HG03571 (cell line): ENCODE data around the gene PKN1.
A peak's percentile ranks its signal among the peaks of the same experiment; 100 is the strongest.
"Not testable (repeated sequence)": the region's sequence is repeated elsewhere in the genome, so short reads cannot be mapped to it uniquely, and the experiment has no call there.

Experiments used
- ATAC-seq: cut with Tn5 transposase; IDR thresholded peaks from one replicate; pipeline ENCODE4 v1.9.1; 2021; ENCODE audit not compliant: unreplicated experiment

Gene PKN1

DNA sequence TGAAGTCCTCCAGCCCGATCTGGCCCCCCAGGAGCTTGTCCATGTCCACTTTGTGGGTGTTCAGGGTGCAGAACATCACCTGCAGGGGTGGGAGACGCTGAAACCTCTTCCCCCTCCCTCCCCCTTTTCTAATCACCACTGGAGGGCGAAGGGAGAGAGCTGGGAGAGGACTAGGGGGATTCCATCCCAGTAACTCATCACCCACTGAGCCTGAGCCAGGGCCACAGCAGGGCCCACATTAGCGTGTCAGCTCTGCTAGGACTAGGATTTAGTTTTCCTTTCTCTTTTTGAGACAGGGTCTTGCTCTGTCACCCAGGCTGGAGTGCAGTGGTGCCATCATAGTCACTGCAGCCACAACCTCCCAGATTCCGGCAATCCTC lies 47.6 kb downstream of the PKN1 start:
- ATAC-seq: no peak

DNA sequence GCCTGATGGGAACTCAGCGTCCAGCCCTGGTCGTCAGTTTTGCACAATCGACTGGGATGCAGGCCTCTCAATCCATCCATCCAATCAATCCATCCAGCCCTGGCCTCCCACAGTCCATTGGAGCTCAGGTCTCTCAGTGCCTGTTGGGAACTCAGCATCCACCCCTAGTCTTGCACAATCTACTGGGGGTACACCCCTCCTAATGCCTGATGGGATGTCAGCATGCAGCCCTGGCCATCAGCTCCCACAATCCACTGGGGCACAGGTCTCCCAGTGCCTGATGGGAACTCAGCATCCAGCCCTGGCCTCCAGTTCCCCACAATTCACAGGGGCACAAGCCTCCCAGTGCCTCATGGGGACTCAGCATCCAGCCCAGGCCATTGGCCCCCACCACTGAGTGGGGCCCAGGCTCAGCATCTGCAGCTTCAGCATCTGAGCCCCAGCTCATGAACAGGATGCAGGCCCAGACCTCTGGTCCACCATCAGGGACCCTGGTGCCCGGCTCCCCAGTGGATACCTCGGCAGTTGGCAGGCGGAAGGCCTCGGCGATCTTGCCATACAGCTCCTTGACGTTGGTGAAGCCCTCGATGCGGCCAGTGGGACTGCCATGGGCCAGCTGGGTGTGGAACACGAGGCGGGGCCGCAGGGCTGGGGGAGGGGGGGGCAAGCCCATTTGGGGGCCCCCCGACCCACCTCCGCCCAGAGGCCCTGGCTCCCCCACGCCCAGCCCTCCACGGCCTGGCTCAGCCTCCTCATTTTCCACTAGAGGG lies 49.3 kb downstream of the PKN1 start:
- no peak for ATAC-seq

DNA sequence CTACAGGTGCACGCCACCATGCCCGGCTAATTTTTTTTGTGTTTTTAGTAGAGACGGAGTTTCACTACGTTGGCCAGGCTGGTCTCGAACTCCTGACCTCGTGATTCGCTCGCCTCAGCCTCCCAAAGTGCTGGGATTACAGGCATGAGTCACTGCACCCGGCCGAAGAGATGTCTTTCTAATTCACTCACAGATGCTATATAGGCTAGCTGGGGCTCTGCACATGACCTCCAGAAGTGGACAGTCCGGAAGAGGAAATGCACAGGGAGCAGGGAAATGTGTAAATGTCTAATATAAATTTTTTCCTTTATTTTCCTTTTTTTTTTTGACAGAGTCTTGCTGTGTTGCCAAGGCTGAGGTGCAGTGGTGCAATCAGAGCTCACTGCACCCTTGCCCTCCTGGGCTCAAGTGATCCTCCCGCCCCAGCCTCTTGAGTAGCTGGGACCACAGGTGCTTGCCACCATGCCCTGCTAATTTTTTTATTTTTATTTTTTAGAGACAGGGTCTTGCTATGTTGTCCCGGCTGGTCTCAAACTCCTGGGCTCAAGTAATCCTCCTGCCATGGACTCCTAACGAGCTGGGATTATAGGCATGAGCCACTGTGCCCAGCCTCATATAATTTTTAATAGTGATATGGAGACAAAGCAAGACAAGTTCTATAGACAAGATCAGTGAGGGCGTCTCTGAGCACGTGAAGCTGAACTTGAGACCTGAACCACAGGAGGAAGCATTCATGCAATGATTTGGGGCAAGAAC lies 54.4 kb downstream of the PKN1 start:
- ATAC-seq: no peak

- no peak for ATAC-seq
Measured at GRCh38 chr19:14492756-14493337, 59.7 kb downstream of the PKN1 start.

DNA sequence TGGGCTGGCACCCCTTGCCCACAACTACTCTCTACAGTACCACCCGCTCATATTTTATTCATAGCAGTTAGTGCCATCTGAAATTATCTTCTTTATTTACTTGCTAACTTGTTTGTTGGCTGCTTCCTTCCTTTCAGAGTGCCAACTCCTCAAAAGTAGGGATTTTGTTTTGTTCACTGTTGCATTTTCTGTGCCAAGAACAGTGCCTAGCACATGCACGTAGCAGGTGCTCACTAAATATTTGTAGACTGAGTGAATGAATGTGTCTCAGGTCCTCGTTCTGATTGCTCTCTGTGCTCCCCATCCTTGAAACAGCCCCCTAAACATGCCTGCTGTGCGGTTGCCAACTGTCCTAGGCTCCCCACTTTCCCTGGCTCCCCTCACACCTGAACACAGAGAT lies 61.3 kb downstream of the PKN1 start:
- no peak for ATAC-seq

DNA sequence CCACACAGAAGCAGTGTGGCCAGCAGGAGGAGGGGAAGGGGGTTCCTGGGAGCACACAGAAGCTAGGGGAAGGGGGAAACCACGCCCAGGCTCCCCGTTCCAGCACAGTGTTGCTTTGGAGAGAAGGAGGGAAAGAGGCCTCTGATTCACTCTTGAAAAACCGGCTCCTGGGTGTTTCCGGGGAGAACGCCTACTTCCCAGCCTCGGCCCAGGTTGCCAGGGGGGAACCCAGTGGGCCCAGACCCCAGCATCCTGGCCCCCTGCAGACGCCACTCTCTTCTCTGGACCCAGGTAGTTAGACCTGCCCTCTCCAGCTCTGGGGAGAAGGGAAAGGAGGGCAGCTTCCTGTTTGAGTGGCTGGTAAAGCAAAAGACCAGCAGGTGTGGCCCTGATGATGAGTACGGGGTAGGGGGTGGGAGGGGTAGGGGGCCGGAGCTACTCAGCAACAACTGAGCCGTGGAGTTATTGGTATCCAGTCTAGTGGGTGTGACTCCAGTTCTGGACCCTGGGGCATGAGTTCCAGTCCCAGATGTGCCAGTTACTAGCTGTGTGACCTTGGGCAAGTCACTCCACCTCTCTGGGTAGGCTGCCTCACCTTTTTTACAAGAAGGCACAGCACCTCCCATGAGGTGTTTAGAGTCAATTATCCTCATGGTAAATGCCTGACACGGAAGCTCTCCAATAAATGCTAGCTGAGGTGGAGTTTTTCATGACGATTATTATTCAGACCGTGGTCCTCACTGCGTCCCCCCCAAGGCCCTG lies 62.0 kb downstream of the PKN1 start:
- no peak for ATAC-seq

- ATAC-seq: no peak
Measured at GRCh38 chr19:14495672-14496028, 62.5 kb downstream of the PKN1 start.

GRCh38 chr19:14496029-14496833 lies 63.1 kb downstream of the PKN1 start, which contains the start of gene GIPC1:
TSS of gene GIPC1 (minus strand) at chr19:14496127. CDS start at chr19:14482976, 13,151 bp downstream.
- peak; percentile 62 for ATAC-seq

GRCh38 chr19:14496834-14497227 lies 63.7 kb downstream of the PKN1 start:
- ATAC-seq: no peak

GRCh38 chr19:14497228-14497921 lies 64.3 kb downstream of the PKN1 start:
- ATAC-seq: no peak

- ATAC-seq: no peak
Measured at GRCh38 chr19:14502334-14503092, 69.4 kb downstream of the PKN1 start.

DNA sequence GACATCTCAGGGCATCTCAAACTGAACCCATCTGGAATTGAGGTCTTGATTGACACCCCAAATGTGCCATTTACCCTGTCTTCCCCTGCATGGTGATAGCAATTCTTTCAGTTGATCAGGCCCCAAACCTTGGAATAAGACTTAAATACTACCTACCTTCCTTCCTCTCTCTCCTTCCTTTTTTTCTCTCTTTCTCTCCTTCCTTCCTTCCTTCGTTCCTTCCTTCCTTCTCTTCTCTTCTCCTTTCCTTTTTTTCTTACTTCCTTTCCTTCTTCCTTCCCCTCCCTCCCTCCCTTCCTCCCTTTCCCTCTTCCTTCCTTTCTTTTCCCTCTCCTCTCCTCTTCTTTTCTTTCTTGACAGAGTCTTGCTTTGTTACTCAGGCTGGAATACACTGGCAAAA lies 70.2 kb downstream of the PKN1 start:
- ATAC-seq: no peak

DNA sequence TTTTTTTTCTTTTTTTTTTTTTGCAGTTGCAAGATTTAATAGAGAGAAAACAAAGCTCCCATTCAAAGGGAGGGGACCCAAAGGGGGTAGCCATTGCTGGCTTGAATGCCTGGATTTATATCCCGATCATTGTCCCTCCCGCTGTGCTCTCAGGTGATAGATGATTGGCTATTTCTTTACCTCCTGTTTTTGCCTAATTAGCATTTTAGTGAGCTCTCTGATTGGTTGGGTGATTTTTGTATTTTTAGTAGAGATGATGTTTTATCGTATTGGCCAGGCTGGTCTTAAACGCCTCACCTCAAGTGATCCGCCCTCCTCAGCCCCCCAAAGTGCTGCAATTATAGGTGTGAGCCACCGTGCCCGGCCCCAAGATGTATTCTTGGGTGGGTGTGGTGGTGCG lies 71.5 kb downstream of the PKN1 start:
- not testable (repeated sequence) for ATAC-seq

DNA sequence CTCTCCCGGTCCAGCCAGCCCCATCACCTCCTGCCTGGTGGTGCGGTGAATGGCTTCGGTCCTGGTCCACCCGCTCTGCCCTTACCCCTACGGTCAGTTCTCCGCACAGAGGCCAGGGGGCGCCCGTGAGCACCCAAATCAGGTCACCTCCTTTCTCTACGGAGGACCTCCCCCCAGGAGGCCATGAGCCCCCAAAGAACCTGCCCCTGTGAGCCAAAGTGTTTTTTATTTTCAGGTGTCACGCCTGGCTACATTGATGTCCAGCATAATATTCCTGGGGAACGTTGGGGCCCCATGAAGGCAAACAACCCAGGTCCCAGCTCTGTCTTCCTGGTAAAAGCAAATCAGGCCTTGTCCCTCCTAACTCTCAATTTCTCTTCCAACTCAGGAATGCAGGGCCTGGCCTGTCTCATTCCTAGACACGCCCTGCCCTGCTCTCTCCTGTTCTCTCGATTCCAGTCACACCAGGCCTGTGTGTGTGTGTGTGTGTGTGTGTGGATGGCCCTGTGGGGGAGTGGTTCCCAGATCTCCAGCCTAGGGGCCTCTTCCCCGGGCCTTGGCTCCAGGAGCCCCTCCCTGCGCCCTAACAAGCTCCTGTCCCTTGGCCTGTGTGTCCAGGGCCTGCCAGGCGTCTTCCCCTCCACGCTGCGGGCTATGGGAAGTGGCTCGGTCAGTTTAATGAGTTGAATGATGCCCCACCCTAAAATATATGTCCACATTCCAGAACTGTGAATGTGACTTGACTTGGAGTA lies 72.6 kb downstream of the PKN1 start:
- ATAC-seq: no peak

DNA sequence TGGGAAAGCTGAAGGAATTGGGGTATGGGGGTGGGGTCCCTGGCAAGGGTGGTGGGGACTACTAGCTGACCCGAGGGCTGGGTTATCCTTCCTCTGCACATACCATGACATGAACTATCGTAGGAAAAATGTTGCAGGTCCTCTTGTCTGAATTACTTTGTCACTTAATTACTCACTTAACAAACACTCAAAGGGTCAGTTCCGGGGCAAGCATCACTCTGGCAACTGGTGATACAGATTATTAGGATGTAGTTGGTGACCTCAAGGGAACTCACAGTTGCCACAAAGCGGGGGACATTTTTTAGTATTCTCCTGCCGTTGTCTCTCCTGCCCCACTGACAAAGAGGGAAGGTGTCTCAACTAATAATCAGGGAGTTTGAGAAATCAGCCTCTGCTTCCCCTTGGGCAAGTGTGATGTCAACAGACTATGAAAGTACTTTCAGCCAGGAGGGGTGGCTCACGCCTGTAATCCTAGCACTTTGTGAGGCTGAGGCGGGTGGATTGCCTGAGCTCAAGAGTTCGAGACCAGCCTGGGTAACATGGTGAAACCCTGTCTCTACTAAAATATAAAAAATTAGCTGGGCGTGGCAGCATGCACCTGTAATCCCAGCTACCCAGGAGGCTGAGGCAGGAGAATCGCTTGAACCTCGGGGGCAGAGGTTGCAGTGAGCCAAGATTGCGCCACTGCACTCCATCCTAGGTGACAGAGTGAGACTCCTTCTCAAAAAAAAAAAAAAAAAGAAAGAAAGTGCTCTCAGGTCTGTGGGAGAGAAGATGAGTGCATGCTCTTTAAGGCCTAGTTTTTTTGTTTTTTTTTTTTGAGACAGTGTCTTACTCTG lies 74.8 kb downstream of the PKN1 start:
- no peak for ATAC-seq

GRCh38 chr19:14510311-14511228 lies 77.5 kb downstream of the PKN1 start:
- no peak for ATAC-seq

DNA sequence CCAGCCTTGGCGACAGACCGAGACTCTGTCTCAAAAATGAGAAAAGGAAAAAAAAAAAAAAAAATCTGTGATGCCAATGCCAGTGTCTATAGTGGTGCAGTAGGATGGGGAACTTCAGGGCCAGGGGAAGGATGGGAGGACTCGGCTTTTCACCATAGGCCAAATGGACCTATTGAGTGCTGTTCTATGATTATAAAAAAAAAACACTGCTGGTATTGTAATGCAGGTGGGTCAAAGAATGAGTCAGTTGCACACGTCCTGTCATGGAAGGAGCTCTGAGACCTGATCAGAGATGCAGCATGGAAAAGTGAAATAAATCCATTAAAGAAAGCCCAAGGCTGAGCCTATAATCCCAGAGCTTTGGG lies 78.1 kb downstream of the PKN1 start:
- ATAC-seq: no peak
